Activated CD4-positive, alpha-beta T cell treated with anti-CD3 and anti-CD28 coated beads, Interleukin-2, amount 50 U/mL, for 4 hours (primary cell): ENCODE measurements around the gene SIGLECL1.

Experiments used
- DNase-seq, 2 experiments: peaks; one replicate each; pipeline ENCODE4 v3.0.0-alpha.2; 2020

The SIGLECL1 gene

GRCh38 chr19:51253088-51253806 lies 2.4 kb downstream of the SIGLECL1 start:
- DNase-seq = no peak

DNA sequence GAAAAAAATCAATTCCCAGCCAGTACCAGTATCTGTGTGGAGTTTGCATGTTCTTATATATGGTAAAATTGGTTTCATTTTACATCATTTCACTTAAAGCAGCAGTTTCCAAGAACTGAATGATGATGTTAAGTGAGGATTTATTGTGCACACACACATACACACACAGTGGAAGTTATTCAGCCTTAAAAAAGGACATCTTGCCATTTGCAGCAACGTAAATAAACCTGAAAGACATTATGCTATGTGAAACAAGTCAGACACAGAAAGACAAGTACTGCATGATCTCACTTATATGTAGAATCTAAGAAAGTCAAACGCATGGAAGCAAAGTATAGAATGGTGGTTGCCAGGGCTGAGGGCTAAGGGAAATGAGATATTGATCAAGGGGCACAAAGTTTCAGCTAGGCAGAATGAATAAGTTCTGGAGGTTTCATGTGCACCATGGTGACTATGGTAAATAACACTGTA lies 5.3 kb downstream of the SIGLECL1 start:
- DNase-seq = no peak

- DNase-seq = no peak
Observed at GRCh38 chr19:51257471-51257870, 6.6 kb downstream of the SIGLECL1 start.

GRCh38 chr19:51258165-51259160 lies 7.6 kb downstream of the SIGLECL1 start:
- DNase-seq = no peak

- no peak for DNase-seq
Observed at GRCh38 chr19:51259348-51260245, 8.7 kb downstream of the SIGLECL1 start.

GRCh38 chr19:51263808-51264207 lies 12.9 kb downstream of the SIGLECL1 start:
- no peak for DNase-seq

- DNase-seq = no peak
Observed at GRCh38 chr19:51271067-51271466, 20.2 kb downstream of the SIGLECL1 start.

DNA sequence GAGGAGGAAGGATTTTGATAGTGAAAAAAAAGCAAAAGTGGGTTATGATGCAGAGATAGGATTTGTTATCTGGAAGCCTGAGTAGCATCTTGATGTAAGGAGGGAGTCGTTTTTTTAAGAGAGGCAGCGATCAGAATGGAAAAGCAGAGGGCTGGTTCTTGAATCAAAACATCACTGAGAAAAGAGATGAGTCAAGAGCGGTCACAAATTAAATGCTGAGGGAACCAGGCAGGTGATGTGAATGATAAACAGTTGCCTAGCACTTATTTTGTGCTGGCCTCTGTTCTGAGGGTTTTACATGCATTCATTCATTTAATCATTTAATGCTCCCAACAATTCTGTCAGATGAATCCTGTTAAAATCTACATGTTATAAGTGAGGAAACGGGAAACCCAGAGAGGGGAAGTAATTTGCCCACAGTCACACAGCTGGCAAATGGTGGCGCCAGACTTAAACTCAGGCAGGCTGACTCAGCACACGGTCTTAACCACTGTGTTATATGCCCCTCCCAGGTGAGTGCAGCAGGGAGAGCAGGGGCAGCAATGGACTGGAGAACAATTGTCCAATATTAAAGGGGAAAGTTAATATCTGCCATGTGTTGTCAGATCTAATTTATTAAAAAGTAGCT lies 21.4 kb downstream of the SIGLECL1 start:
- no peak for DNase-seq

DNA sequence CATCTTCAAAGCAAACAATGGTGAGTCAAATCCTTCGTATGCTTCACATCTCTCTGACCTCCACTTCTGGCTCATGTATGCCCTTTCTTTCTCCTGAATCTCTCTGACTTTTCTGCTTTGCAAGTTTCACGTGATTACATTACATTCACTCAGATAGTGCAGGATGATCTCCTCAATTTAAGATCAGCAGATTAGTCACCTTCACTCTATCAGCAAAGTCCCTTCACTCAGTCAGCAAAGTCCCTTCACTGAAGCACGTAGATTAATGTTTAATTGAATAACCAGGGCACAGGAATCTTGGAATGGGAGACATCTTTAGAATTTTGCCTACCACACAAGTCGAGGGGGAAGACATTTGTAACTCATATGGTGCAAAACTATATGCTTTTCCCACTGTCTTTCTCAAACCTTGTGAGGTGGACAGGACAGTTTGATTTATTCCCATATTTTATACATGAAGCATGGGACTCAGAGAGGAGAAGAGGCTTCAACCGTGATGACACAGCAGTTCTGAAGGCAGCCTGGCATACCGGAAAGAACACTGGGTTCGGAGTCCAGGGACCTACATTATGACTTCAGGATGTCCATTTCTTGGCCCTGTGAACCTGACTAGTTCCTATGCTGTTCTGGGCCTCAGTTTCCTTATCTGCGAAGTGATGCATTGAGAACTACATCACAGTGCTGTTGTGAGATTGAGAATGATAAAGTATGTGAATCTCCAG lies 23.3 kb downstream of the SIGLECL1 start:
- no peak for DNase-seq

GRCh38 chr19:51277112-51277511 lies 26.2 kb downstream of the SIGLECL1 start:
- no peak for DNase-seq

DNA sequence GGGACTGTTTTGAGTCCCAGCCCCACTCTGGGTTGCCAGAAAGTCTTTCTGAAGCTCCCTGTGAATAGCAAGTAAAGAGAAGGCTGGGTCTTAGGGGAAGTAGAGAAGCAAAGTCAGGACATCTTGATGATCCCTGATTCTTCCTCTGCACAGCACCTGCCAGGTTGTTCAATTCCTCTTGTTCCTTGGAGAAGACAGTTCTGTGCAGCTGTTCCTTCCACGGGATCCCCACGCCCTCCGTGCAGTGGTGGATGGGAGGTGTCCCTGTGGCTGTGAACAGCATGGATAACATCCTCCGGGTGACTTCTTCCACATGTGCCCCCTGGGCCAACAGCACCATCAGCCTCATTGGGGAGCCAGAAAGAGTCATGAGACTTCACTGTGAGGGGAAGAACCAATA lies 31.5 kb downstream of the SIGLECL1 start:
- no peak for DNase-seq

GRCh38 chr19:51285682-51286081 lies 34.8 kb downstream of the SIGLECL1 start:
- DNase-seq = no peak

- no peak for DNase-seq
Observed at GRCh38 chr19:51289635-51290034, 38.8 kb downstream of the SIGLECL1 start.

DNA sequence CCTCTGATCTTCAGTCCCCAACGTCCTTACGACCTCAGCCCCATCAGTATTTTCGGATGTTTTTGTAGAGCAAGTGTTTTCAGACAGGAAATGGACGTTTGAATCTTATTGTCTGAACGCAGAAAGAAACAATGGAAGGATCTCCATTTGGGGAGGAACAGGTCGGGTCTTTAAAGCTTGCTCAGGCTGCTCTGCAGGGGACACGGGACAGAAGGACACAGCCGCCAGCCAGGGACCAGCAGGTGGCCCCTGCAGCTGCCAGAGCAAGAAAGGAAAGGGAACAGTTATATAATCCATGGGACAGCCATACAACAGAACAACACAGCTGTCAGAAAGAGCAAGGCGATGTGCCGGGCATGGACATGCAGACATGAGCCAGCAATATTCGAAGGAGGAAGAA lies 42.1 kb downstream of the SIGLECL1 start:
- DNase-seq = no peak

GRCh38 chr19:51293571-51294210 lies 42.8 kb downstream of the SIGLECL1 start:
- no peak for DNase-seq

DNA sequence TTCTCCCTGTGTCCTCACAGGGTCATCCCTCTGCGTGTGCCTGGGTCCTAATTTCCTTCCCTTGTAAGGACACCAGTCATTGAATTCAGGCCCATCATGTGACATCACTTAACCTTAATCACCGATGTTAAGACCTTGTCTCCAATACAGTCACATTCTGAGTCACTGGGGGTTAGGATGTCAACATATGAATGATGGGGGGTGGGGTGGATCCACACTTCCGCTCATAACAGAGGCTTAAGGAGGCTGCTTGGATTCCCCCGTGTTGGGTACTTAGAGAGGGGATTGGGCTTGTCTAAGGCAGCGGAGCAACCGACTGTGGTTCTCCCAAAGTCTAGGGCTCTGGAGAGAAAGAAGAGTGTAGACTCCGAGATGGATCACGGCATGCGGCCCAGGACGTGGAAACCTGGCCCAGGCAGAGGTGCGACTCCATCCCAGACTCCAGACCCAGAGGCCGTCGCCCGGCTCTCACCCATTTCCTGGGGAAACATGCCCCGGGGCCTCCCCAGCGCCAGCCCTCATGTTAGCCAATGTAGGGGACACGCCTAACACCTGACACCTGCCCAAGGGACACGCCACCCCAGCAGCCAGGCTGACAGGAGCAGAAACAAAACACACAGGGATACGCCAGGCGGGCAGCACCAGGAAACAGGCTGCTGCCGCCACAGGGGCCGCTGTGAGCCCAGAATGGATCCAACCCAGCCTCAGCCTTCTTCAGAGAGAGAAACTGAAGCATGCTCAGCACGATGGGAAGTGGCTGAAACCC lies 43.5 kb downstream of the SIGLECL1 start:
- no peak for DNase-seq

DNA sequence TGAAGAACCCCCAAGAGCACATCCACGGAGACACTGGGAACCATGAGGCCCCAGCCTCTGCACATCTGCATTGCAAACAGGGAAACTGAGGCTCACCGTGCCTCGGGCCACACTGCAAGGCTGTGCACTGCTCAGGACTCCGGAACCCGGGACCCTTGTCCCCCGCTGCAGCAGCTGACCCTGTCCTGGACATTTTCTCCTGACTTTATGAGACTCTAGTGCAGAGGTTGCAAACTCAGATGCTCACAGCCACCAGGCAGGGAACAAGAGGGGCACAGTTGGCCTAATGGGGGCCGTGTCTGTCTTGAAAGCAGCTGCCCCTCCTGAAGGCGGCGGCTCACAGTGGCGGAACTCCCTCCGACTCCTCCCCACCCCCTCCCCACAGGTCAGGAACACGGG lies 44.1 kb downstream of the SIGLECL1 start:
- no peak for DNase-seq

DNA sequence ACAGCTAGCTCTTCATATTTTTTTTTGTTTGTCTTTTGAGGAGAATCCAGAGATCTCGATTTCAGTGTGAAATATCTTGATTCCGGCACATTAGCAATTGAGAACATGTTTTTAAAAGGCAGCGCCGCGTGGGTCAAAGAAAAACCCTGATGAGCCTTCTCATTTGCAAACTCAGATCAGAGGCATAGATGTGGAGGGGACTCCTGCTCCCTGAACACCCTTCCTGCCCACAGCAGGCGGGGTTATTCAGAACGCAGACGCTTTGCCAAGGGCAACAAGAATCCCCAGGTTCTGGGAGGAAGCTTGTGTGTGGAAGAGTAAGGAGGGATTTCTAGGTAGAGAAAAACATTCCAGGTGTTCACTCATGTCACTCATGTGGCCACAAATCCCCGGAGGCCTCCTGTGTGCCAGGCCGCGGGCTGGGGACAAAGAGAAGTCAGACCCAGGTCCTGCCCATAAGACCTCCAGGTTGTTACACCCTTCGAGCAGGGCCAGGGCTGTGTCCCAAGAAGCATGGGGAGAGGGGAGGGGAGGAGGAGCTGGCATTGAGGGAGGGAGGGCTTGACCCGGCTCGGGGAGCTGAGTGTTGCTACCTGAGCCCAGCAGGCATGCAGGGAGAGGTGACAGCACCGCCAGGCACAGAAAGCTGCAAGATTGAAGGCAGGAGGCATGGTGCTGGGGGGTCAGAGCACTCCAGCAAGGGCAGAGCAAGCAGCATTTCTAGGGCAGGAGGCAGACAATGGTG lies 44.7 kb downstream of the SIGLECL1 start:
- DNase-seq = no peak

DNA sequence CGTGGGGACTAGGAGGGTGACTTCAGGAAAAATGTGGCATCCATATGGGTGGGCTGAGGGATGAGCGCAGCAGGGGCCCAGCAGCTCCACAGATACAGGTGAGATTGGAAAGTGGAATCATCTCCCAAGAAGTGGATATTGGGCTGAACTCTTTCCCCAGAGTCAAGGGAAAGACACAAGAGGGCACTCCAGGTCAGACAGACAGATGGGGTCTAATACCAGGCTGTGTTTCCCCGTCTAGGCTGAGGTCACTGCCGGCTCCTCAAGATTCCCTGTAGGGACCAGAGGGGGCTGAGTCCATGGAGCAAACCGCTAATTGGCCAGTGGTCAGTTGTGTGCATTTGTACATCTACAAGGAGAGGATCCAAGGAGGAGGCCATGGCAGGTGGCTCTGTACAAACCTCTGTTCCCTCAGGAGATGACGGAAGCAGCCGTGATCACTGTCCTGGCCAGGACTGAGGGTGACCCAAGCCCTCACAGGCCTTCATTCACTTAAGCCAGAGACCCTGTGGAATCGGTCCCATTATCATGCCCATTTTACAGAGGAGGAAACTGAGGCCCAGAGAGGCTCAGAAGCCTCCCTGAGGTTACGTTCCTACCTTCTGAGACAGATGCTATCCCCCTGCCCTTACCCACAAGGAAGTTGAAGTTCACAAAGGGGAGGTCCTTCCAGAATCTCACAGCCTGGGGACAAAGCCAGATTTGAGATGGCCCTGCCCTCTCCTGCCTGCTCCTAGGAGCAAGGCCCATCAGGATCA lies 45.6 kb downstream of the SIGLECL1 start:
- no peak for DNase-seq
